ENCODE measurements around the gene PVR. TPM values are rescaled to one million over a fixed set of nuclear protein-coding genes. Genes with fewer than 3 reads are reported as not detected.
A peak's percentile ranks its signal among the peaks of the same experiment; 100 is the strongest.
"Not testable (repeated sequence)": the region's sequence is repeated elsewhere in the genome, so short reads cannot be mapped to it uniquely, and the experiment has no call there.

PVR gene
- total RNA-seq, 4 donors from 2014 or later = 26.2 to 49.0 (median 33.3) TPM

GRCh38 chr19:44634058-44634457, 9.7 kb upstream of the PVR start:
- intact Hi-C loops (cut with DNase I; ENCODE audit: low total_unique reads); H3K27me3 ChIP-seq; H3K9me3 ChIP-seq; DNase-seq; H3K27ac ChIP-seq; H3K4me3 ChIP-seq; H3K36me3 ChIP-seq; in situ Hi-C loops (cut with MboI; ENCODE audit: low pct_ligation_motif_present in 1 of 4, low pct_unique_long_range_greater_than_20kb in 1 of 4, low sequenced_read_pairs in 3 of 4): not testable (repeated sequence)
- H3K4me1 ChIP-seq = peaks cover 0 to 35% (median 7%) of the 10 kb centered on the region in 4 donors
- WGBS, 2 donors (ENCODE audit: low coverage in 1 of 2) = 50% methylated on average over 5 of the region's 5 CpGs; no CpG with 5 or more reads in 1 of the 2 donors

- no peaks in the 10 kb centered on the region for H3K27me3 ChIP-seq
- no peaks in the 10 kb centered on the region for H3K9me3 ChIP-seq
- H3K4me3 ChIP-seq = no peak overlapping the region
- peaks cover 0 to 41% (median 12%) of the 10 kb centered on the region in 4 donors for H3K4me1 ChIP-seq
- intact Hi-C loops (cut with DNase I; ENCODE audit: low total_unique reads) (no loop called here), in situ Hi-C loops (cut with MboI; ENCODE audit: low pct_ligation_motif_present in 1 of 4, low pct_unique_long_range_greater_than_20kb in 1 of 4, low sequenced_read_pairs in 3 of 4) (no loop called here)
- WGBS, 2 donors (ENCODE audit: low coverage in 1 of 2) = 84 to 85% methylated on average over 2 of the region's 2 CpGs
- no peak for TF ChIP-seq EP300 (IDR thresholded peaks at IDR 0.05; ENCODE audit: low read depth)
- no peak for TF ChIP-seq POLR2A (IDR thresholded peaks at IDR 0.05)
- TF ChIP-seq CTCF (IDR thresholded peaks at IDR 0.05) = no peak
- no peak for TF ChIP-seq POLR2AphosphoS5 (IDR thresholded peaks at IDR 0.05)
- no peak overlapping the region for H3K27ac ChIP-seq
- no peak for DNase-seq
- H3K36me3 ChIP-seq = no peaks in the 10 kb centered on the region
Measured at GRCh38 chr19:44634785-44635184, 8.9 kb upstream of the PVR start.

GRCh38 chr19:44635581-44636438, 7.9 kb upstream of the PVR start:
- no peak for DNase-seq
- Histone ChIP-seq H3K36me3 (no peaks in the 10 kb centered on the region), H3K9me3 (no peaks in the 10 kb centered on the region), H3K27me3 (no peaks in the 10 kb centered on the region), H3K4me3 (no peak overlapping the region), H3K4me1 (peaks cover 0 to 52% (median 20%) of the 10 kb centered on the region in 4 donors), H3K27ac (no peak overlapping the region)
- TF ChIP-seq POLR2A (IDR thresholded peaks at IDR 0.05) (no peak), CTCF (IDR thresholded peaks at IDR 0.05) (no peak), EP300 (IDR thresholded peaks at IDR 0.05; ENCODE audit: low read depth) (no peak), POLR2AphosphoS5 (IDR thresholded peaks at IDR 0.05) (no peak)
- intact Hi-C loops (cut with DNase I; ENCODE audit: low total_unique reads) = no loop called here
- WGBS, 2 donors (ENCODE audit: low coverage in 1 of 2) = 71 to 82% methylated on average over 2 to 3 of the region's 3 CpGs
- in situ Hi-C loops (cut with MboI; ENCODE audit: low pct_ligation_motif_present in 1 of 4, low pct_unique_long_range_greater_than_20kb in 1 of 4, low sequenced_read_pairs in 3 of 4) = no loop called here

- Histone ChIP-seq H3K4me3 (no peak overlapping the region), H3K36me3 (no peaks in the 10 kb centered on the region), H3K27ac (peak overlapping the region; percentile 25 to 72 (median 66)), H3K4me1 (peaks cover 0 to 55% (median 20%) of the 10 kb centered on the region in 4 donors), H3K9me3 (no peaks in the 10 kb centered on the region), H3K27me3 (no peaks in the 10 kb centered on the region)
- no peak for TF ChIP-seq EP300 (IDR thresholded peaks at IDR 0.05; ENCODE audit: low read depth)
- TF ChIP-seq POLR2A (IDR thresholded peaks at IDR 0.05) = peak; percentile 23
- TF ChIP-seq CTCF (IDR thresholded peaks at IDR 0.05) = no peak
- peak in 2 of 3 donors; percentile 22 to 51 for TF ChIP-seq POLR2AphosphoS5 (IDR thresholded peaks at IDR 0.05)
- 66 to 79% methylated on average over 4 to 11 of the region's 11 CpGs for WGBS, 2 donors (ENCODE audit: low coverage in 1 of 2)
- in situ Hi-C loops (cut with MboI; ENCODE audit: low pct_ligation_motif_present in 1 of 4, low pct_unique_long_range_greater_than_20kb in 1 of 4, low sequenced_read_pairs in 3 of 4) = no loop called here
- intact Hi-C loops (cut with DNase I; ENCODE audit: low total_unique reads) = no loop called here
- DNase-seq = no peak
Measured at GRCh38 chr19:44636439-44637389, 7.0 kb upstream of the PVR start.
